Pericardium fibroblast (primary cell): ENCODE data around the gene SASS6. TPM values are rescaled to one million over a fixed set of nuclear protein-coding genes. Genes with fewer than 3 reads are reported as not detected.

Experiments used
- total RNA-seq: library from RNA; depleted of rRNA; stranded (reverse); fragments of >200 nt; gene quantifications from 2 replicates; pipeline ENCODE4 v1.2.3, GENCODE V29; 2015

The SASS6 gene, protein sequence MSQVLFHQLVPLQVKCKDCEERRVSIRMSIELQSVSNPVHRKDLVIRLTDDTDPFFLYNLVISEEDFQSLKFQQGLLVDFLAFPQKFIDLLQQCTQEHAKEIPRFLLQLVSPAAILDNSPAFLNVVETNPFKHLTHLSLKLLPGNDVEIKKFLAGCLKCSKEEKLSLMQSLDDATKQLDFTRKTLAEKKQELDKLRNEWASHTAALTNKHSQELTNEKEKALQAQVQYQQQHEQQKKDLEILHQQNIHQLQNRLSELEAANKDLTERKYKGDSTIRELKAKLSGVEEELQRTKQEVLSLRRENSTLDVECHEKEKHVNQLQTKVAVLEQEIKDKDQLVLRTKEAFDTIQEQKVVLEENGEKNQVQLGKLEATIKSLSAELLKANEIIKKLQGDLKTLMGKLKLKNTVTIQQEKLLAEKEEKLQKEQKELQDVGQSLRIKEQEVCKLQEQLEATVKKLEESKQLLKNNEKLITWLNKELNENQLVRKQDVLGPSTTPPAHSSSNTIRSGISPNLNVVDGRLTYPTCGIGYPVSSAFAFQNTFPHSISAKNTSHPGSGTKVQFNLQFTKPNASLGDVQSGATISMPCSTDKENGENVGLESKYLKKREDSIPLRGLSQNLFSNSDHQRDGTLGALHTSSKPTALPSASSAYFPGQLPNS
- total RNA-seq, result 1.2 and 1.7 TPM in 2 replicates

DNA sequence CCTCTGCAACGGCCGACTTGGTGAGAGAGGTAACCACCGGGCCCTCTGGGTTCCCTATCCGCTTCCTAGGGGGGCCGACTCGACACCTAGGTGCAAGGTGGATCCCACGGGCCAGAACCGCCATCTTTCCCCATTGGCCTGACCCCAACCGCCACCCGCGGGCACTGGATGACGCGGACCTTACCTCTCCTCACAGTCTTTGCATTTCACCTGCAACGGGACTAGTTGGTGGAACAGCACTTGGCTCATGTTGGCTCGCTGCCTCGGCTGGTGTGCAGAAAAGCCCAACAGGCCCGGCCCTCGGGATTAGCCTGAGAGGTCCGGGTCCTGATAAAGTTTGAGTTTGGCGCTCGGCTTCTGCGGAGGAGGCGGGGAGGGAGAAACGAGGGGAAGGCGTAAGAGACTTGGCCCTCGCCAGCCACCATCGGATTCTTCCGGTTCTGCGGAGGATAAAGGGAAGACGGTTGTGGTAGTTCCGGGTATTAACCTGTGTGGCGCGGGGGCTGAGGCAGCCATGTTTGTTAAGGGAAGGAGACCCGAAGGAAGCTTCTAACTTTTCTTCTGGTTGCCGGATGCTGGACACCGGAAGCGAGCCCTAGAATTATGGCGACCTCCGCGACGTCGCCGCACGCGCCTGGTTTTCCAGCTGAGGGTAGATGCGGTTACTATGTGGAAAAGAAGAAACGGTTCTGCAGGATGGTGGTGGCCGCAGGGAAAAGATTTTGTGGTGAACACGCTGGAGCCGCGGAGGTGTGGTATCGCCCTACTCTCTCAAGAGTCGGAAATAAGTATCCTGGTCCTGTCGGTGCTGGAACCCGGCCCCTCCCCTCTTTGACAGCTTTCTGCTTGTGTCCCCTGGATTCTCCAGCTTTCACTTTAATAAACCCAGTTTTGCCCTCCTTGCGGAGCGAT is at the start of gene SASS6, which contains the start of gene TRMT13:
Gene SASS6, minus strand, starts transcription at position 365 of the 912 bp plus-strand sequence. Its CDS starts 116 bp downstream, at position 249.
Gene TRMT13, plus strand, starts transcription at position 598 of the 912 bp plus-strand sequence. Its CDS starts 6 bp downstream, at position 604.

DNA sequence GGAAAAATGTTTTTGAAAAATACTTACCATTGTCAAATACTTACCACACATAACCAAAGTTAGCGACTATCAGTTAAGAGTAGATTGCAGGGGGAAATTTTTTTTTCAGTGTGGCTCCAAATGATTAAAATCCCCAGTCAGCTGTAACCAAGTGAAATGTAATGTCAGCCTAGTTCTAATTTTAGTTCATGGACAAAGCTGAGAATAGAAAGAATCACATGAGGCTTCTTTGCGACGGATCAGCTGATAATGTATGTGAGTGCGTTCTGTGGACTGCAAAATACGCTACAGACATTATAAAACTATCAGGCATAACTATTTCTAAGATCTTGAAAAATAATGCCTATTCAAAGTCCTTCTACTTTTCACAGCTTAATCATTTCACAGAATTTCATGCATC is 45.4 kb upstream of the SASS6 start, which contains the start of gene LRRC39:
Gene LRRC39, minus strand, starts transcription at position 166 of the 400 bp plus-strand sequence. CDS start 9,740 bp downstream, outside the sequence.

Other genes with a start within 250 kb of the SASS6 start
- gene SLC35A3, start 162.9 kb downstream of the SASS6 start, total RNA-seq, result 14.7 and 15.6 TPM in 2 replicates
- 5.6 and 9.2 TPM in 2 replicates for gene TRMT13, start 233 bp upstream of the SASS6 start, total RNA-seq
- gene LRRC39, start 45.3 kb upstream of the SASS6 start, total RNA-seq, result 0.17 TPM in 1 of 2 replicates, not detected in the other
- gene DBT, start 116.9 kb upstream of the SASS6 start, total RNA-seq, result 4.6 and 5.7 TPM in 2 replicates
- gene RTCA, start 133.3 kb upstream of the SASS6 start, total RNA-seq, result 30.4 and 30.6 TPM in 2 replicates
- gene CDC14A, start 219.6 kb upstream of the SASS6 start, total RNA-seq, result 3.0 and 5.0 TPM in 2 replicates